ENCODE measurements around the gene MYH16.

DNA sequence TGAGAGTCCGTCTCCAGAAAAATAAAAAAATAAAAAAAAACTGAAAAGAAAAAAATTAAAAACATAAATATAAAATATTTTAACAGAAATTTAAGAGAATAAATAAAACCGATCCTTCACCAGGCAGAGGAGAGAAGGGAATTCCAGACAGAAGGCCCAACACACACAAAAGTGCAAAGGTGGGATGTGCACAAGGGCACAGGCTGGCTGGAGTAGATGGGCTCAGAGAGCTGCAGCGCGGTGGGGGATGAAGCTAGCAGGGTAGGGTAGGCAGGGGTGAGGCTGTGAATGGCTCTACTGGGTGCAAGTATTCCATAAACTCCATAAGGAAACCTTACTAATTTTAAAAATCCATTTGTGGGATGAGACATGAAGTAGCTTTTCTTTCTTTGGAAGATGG lies 37.4 kb downstream of the MYH16 start:
- no peak for TF ChIP-seq EZH2phosphoT487 (IDR thresholded peaks at IDR 0.05; ENCODE audit: borderline replicate concordance, low read depth, low read length)
- no peak for TF ChIP-seq CTCF (conservative IDR thresholded peaks at IDR 0.05; ENCODE audit: low read length)
